ENCODE measurements around the gene VWA5A.
"Not testable (repeated sequence)": the region's sequence is repeated elsewhere in the genome, so short reads cannot be mapped to it uniquely, and the experiment has no call there.

VWA5A gene

DNA sequence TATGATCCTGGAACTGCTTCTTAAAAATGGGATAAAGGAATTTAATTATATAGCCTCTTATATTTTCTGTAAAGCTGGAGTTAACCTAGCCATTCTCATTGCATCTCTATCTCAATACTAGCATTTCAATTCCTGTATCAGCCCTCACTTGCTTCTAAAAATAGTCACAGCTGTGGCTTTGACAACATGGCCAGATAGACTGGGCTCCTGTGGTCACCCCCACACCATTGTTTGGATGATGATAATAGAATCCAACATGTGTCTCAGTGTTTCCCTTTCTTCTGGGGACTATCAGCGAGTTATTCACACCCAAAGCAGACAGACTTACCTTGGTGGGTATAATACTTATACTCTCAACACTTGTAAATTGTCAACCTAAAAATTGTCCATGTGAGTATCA, 6.9 kb downstream of the VWA5A start:
- DNase-seq (ENCODE audit: low spot score): no peak
- CTCF ChIA-PET: interaction anchor here (0.9 kb wide), 2 partner anchors 51 to 257 kb away, joined by 3 read pairs; no protein-coding TSS in a partner anchor

DNA sequence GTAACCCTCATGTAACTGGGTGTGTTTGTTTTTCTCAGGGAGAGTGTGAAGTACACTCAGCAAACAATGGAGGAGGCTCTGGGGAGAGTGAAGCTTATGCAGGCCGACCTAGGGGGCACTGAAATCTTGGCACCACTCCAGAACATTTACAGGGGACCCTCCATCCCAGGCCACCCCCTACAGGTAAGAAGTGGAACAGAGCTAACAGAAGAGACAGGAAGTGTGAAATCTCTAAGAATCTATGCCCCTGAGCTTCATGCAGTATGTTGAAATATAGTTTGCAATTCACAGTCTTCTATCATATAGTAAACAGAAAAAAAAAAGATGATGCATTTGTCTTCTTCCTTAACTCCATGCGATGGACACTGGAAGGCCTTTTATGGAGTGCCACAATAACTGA, 8.4 kb downstream of the VWA5A start:
- CTCF ChIA-PET: interaction anchor here (0.6 kb wide), 1 partner anchor 23 kb away, joined by 3 read pairs; no protein-coding TSS in a partner anchor
- POLR2A ChIA-PET (ENCODE audit: low non-redundant PET): no interaction called here
- TF ChIP-seq, protein P1, sequence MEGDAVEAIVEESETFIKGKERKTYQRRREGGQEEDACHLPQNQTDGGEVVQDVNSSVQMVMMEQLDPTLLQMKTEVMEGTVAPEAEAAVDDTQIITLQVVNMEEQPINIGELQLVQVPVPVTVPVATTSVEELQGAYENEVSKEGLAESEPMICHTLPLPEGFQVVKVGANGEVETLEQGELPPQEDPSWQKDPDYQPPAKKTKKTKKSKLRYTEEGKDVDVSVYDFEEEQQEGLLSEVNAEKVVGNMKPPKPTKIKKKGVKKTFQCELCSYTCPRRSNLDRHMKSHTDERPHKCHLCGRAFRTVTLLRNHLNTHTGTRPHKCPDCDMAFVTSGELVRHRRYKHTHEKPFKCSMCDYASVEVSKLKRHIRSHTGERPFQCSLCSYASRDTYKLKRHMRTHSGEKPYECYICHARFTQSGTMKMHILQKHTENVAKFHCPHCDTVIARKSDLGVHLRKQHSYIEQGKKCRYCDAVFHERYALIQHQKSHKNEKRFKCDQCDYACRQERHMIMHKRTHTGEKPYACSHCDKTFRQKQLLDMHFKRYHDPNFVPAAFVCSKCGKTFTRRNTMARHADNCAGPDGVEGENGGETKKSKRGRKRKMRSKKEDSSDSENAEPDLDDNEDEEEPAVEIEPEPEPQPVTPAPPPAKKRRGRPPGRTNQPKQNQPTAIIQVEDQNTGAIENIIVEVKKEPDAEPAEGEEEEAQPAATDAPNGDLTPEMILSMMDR (conservative IDR thresholded peaks at IDR 0.05; ENCODE audit: low read depth): no peak
- no peak overlapping the region for H3K27ac ChIP-seq
- no peak for DNase-seq (ENCODE audit: low spot score)

More for the DNA sequence above, 6.9 kb downstream of the VWA5A start:
- POLR2A ChIA-PET (ENCODE audit: low non-redundant PET): no interaction called here
- H3K27ac ChIP-seq: no peak overlapping the region
- TF ChIP-seq, protein P1 (conservative IDR thresholded peaks at IDR 0.05; ENCODE audit: low read depth): no peak

DNA sequence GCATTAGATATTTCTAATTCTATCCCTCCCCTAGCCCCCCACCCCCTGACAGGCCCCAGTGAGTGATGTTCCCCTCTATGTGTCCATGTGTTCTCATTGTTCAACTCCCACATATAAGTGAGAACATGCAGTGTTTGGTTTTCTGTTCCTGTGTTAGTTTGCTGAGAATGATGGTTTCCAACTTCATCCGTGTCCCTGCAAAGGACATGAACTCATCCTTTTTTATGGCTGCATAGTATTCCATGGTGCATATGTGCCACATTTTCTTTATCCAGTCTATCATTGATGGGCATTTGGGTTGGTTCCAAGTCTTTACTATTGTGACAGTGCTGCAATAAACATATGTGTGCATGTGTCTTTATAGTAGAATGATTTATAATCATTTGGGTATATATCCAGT, 11.9 kb downstream of the VWA5A start:
- H3K27ac ChIP-seq; POLR2A ChIA-PET (ENCODE audit: low non-redundant PET); CTCF ChIA-PET; DNase-seq (ENCODE audit: low spot score): not testable (repeated sequence)

DNA sequence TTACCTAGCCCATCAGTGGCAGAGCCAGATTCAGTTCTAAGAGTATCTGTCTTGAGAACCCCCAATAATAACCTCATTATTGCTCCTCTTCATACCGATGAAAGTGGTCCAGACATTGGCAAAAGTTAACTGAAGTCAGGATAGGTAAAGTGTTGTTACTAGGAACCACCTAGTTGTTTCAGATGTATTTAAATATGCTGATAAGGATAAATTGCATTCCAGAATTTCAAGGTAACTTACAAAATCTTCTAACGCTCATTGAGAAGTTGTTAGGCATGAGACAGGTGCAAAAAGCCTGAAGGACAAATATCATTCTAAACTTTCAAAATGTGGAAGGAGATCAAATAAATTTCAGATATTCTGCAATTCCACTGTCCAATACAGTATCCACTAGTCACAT, 27.8 kb downstream of the VWA5A start:
- no peak overlapping the region for H3K27ac ChIP-seq
- no peak for DNase-seq (ENCODE audit: low spot score)
- TF ChIP-seq, protein P1 (conservative IDR thresholded peaks at IDR 0.05; ENCODE audit: low read depth): no peak
- ChIA-PET CTCF (no interaction called here), POLR2A (ENCODE audit: low non-redundant PET) (no interaction called here)

DNA sequence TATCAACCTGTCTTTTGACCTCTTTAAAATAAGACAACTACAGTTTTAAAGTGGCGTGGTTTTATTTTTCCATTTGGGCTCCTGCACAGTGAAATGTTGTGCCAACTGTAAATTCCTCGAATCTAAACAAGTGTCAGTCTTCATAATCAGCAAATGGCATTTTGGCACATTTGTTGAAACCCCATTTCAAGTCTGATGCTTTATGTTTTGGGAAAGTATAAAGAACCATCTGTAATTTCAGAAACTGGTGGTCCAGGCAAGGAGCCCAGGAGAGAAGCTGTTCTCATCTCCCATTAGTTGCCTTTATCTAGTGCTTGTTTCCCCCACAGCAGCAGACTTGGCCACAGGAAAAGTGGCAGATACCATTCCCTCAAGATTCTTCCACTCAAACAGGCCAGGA, 32.7 kb downstream of the VWA5A start:
- CTCF ChIA-PET: interaction anchor here (0.5 kb wide), 1 partner anchor 728 kb away, joined by 4 read pairs; no protein-coding TSS in a partner anchor
- TF ChIP-seq, protein P1 (conservative IDR thresholded peaks at IDR 0.05; ENCODE audit: low read depth): no peak
- DNase-seq (ENCODE audit: low spot score): no peak
- POLR2A ChIA-PET (ENCODE audit: low non-redundant PET): no interaction called here
- no peak overlapping the region for H3K27ac ChIP-seq

GRCh38 chr11:124150684-124151083, 35.4 kb downstream of the VWA5A start:
- no peak for DNase-seq (ENCODE audit: low spot score)
- ChIA-PET CTCF (no interaction called here), POLR2A (ENCODE audit: low non-redundant PET) (no interaction called here)
- TF ChIP-seq, protein P1 (conservative IDR thresholded peaks at IDR 0.05; ENCODE audit: low read depth): no peak
- no peak overlapping the region for H3K27ac ChIP-seq

DNA sequence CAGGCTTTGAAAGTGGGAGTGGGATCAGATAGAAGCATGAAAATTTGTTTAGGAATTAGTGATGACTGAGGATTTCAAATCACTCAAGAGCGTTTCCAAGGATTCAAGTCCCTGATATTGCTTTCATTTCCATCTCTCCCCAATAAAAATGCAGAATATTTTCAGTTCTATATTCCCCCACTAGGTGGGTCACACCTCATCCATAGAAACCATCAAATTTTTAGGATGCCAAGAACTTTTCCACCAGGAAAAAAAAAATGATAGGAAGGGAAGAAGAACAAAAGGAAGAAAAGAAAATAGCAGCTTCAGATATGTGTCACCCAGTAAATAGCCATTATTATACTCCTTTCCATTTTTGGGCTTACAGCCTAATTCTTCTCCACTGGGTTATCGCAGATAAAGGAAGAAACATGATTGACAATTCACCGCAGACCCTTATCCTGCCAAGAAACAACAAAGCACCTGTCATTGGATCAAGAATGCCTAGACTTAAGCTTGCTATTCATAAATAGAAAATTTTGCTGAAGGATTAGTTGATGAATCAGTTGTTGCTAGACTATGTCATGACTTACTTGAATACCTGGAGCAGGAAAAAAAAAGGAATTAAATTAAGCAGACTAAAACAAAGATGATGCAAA, 37.6 kb downstream of the VWA5A start:
- no peak for DNase-seq (ENCODE audit: low spot score)
- POLR2A ChIA-PET (ENCODE audit: low non-redundant PET): no interaction called here
- CTCF ChIA-PET: no interaction called here

More for the DNA sequence above, 37.6 kb downstream of the VWA5A start:
- no peak overlapping the region for H3K27ac ChIP-seq
- TF ChIP-seq, protein P1 (conservative IDR thresholded peaks at IDR 0.05; ENCODE audit: low read depth): no peak
